IMR-90 (cell line): Measurements from ENCODE around the gene FRMD4B. TPM values are rescaled to one million over a fixed set of nuclear protein-coding genes. Genes with fewer than 3 reads are reported as not detected.

ENCODE experiments used
- ATAC-seq: fragments of 200-7000 bp; cut with Tn5 transposase; 2 replicates; pipeline ENCODE4 v1.9.1; 2020; ENCODE audit warnings: low read depth, mild to moderate bottlenecking, moderate library complexity
- BruUV-seq: library from RNA; stranded (reverse); fragments of 400-500 nt; replicated peaks from 2 replicates; lab custom pipeline; 2021; lab: Mats Ljungman, UMichigan
- CTCF ChIA-PET: fragments of 300-600 bp; formaldehyde crosslinking; extraction: SDS; loops from one replicate; lab custom pipeline; 2021; ENCODE audit warnings: antibody characterized with exemption; lab: Yijun Ruan, JAX
- POLR2A ChIA-PET: fragments of 300-600 bp; sonication (Branson Sonifier 250); formaldehyde crosslinking; loops from one replicate; lab custom pipeline; 2022; ENCODE audit warnings: antibody characterized with exemption; ENCODE audit not compliant: unreplicated experiment; lab: Charles Lee
- DNase-seq: peaks from one replicate; pipeline ENCODE4 v3.0.0; 2013
- H2AFZ ChIP-seq: replicated peaks from 2 replicates; pipeline ENCODE3; 2013; ENCODE audit warnings: low read length, mild to moderate bottlenecking; ENCODE audit not compliant: poor library complexity
- H2AK5ac ChIP-seq: 2 replicates; pipeline ENCODE4 v1.6.1; 2013; ENCODE audit warnings: low read depth, low read length, inconsistent platforms
- H2AK9ac ChIP-seq: replicated peaks from 2 replicates; pipeline ENCODE3; 2013; ENCODE audit warnings: mild to moderate bottlenecking, low read depth, low read length, moderate library complexity; ENCODE audit not compliant: poor library complexity
- H2BK120ac ChIP-seq: 2 replicates; pipeline ENCODE4 v1.6.1; 2013; ENCODE audit warnings: low read depth, low read length, inconsistent platforms
- H2BK15ac ChIP-seq: 3 replicates; pipeline ENCODE4 v1.6.1; 2013; ENCODE audit warnings: low read depth, low read length, inconsistent platforms
- H2BK20ac ChIP-seq: 2 replicates; pipeline ENCODE4 v1.6.1; 2013; ENCODE audit warnings: low read depth, mild to moderate bottlenecking, inconsistent platforms, low read length, moderate library complexity
- H2BK5ac ChIP-seq: 2 replicates; pipeline ENCODE4 v1.6.1; 2013; ENCODE audit warnings: mild to moderate bottlenecking, low read depth, low read length, inconsistent platforms; ENCODE audit not compliant: poor library complexity, severe bottlenecking
- H3K14ac ChIP-seq: replicated peaks from 2 replicates; pipeline ENCODE4 v1.6.1; 2013; ENCODE audit warnings: low read depth, low read length, inconsistent platforms
- H3K18ac ChIP-seq: 2 replicates; pipeline ENCODE4 v1.6.1; 2013; ENCODE audit warnings: low read depth, low read length, control low read depth
- H3K23ac ChIP-seq: 2 replicates; pipeline ENCODE4 v1.6.1; 2013; ENCODE audit warnings: low read depth, low read length, inconsistent platforms
- H3K27ac ChIP-seq: 2 replicates; pipeline ENCODE4 v1.5.1; 2013; ENCODE audit warnings: mild to moderate bottlenecking, control low read depth, low read length; ENCODE audit not compliant: insufficient read depth
- H3K27me3 ChIP-seq: 2 replicates; pipeline ENCODE4 v1.6.1; 2013; ENCODE audit warnings: low read length; ENCODE audit not compliant: control insufficient read depth, insufficient read depth
- H3K36me3 ChIP-seq: 2 replicates; pipeline ENCODE4 v1.6.1; 2013; ENCODE audit warnings: low read length, mixed read lengths; ENCODE audit not compliant: control insufficient read depth, insufficient read depth
- H3K4ac ChIP-seq: 2 replicates; pipeline ENCODE4 v1.6.1; 2013; ENCODE audit warnings: low read depth, low read length, inconsistent platforms
- H3K4me1 ChIP-seq: 2 replicates; pipeline ENCODE4 v1.6.1; 2013; ENCODE audit warnings: low read length, mixed read lengths; ENCODE audit not compliant: control insufficient read depth, insufficient read depth
- H3K4me2 ChIP-seq: 2 replicates; pipeline ENCODE4 v1.6.1; 2013; ENCODE audit warnings: low read depth, mild to moderate bottlenecking, control low read depth, low read length, moderate library complexity
- H3K4me3 ChIP-seq: 2 replicates; pipeline ENCODE4 v1.5.1; 2013; ENCODE audit warnings: low read depth, mild to moderate bottlenecking, control low read depth, low read length, moderate library complexity; ENCODE audit not compliant: insufficient read depth
- H3K56ac ChIP-seq: 2 replicates; pipeline ENCODE4 v1.6.1; 2013; ENCODE audit warnings: low read length, inconsistent platforms; ENCODE audit not compliant: insufficient read depth; ENCODE audit errors: extremely low read depth
- H3K79me1 ChIP-seq, 2 experiments: 2 replicates each; pipeline ENCODE4 v1.6.1; 2013; ENCODE audit warnings: low read length in 2 of 2, inconsistent platforms in 1 of 2, low read depth in 1 of 2
- H3K9ac ChIP-seq: 2 replicates; pipeline ENCODE4 v1.6.1; 2013; ENCODE audit warnings: low read depth, low read length, control low read depth
- H3K9me1 ChIP-seq: 2 replicates; pipeline ENCODE4 v1.6.1; 2013; ENCODE audit warnings: low read length, inconsistent platforms; ENCODE audit not compliant: insufficient read depth
- H3K9me3 ChIP-seq: 2 replicates; pipeline ENCODE4 v1.6.1; 2013; ENCODE audit warnings: low read length; ENCODE audit not compliant: control insufficient read depth, insufficient read depth
- H4K20me1 ChIP-seq: 2 replicates; pipeline ENCODE4 v1.6.1; 2013; ENCODE audit warnings: low read length, inconsistent platforms; ENCODE audit not compliant: insufficient read depth
- H4K5ac ChIP-seq: 2 replicates; pipeline ENCODE4 v1.6.1; 2013; ENCODE audit warnings: mild to moderate bottlenecking, low read depth, low read length, control low read depth
- H4K8ac ChIP-seq, 2 experiments: 2 replicates each; pipeline ENCODE4 v1.6.1; 2013; ENCODE audit warnings: low read depth in 2 of 2, low read length in 2 of 2, control low read depth in 1 of 2, inconsistent platforms in 1 of 2
- H4K91ac ChIP-seq: 2 replicates; pipeline ENCODE4 v1.6.1; 2013; ENCODE audit warnings: low read depth, low read length, inconsistent platforms; ENCODE audit not compliant: insufficient read depth
- CEBPB ChIP-seq: IDR thresholded peaks from 2 replicates; pipeline ENCODE4 v1.6.1; 2012; ENCODE audit warnings: low read depth, low read length, improper control_type of control experiment
- FOS ChIP-seq: fragments of 150-350 bp; IDR thresholded peaks from 2 replicates; pipeline ENCODE4 v1.6.1; 2016; ENCODE audit warnings: low read depth, low read length
- MAFK ChIP-seq: IDR thresholded peaks from 2 replicates; pipeline ENCODE4 v1.6.1; 2012; ENCODE audit warnings: low read depth, low read length, improper control_type of control experiment
- MXI1 ChIP-seq: IDR thresholded peaks from 2 replicates; pipeline ENCODE4 v1.6.1; 2012; ENCODE audit warnings: low read depth, mild to moderate bottlenecking, low read length, moderate library complexity, borderline replicate concordance
- NFE2L2 ChIP-seq: fragments of 150-350 bp; IDR thresholded peaks from 2 replicates; pipeline ENCODE4 v1.6.1; 2016; ENCODE audit warnings: low read depth, mild to moderate bottlenecking, low read length
- POLR2A ChIP-seq: IDR thresholded peaks from 2 replicates; pipeline ENCODE4 v1.6.1; 2012; ENCODE audit warnings: mild to moderate bottlenecking, low read depth, low read length
- RAD21 ChIP-seq: IDR thresholded peaks from 2 replicates; pipeline ENCODE4 v1.6.1; 2012; ENCODE audit warnings: low read length, improper control_type of control experiment
- RCOR1 ChIP-seq: IDR thresholded peaks from 2 replicates; pipeline ENCODE4 v1.6.1; 2012; ENCODE audit warnings: mild to moderate bottlenecking, low read length, improper control_type of control experiment; ENCODE audit not compliant: insufficient replicate concordance
- RFX5 ChIP-seq: IDR thresholded peaks from 2 replicates; pipeline ENCODE4 v1.8.0; 2012; ENCODE audit warnings: low read depth, mild to moderate bottlenecking, low read length, moderate library complexity
- SMC3 ChIP-seq: fragments of 150-350 bp; IDR thresholded peaks from 2 replicates; pipeline ENCODE4 v1.6.1; 2016; ENCODE audit warnings: low read depth, mild to moderate bottlenecking, antibody characterized with exemption, low read length, moderate library complexity
- WGBS, 2 experiments: methylation state at CpG; one replicate each; pipeline versions ENCODE4 v1.1.5 to v1.1.7; 2013; ENCODE audit warnings: missing lambda C conversion rate in 2 of 2; ENCODE audit not compliant: insufficient read length in 1 of 2; ENCODE audit errors: extremely low coverage in 2 of 2; 5-methylcytosine and 5-hydroxymethylcytosine counted together
- dilution Hi-C: fragments of 300-500 bp; cut with HindIII; formaldehyde crosslinking; loops from one replicate; pipeline ENCODE4 v1.14.3; 2018; ENCODE audit warnings: low sequenced_read_pairs; ENCODE audit not compliant: unreplicated experiment
- in situ Hi-C: fragments of 300-500 bp; cut with MboI; formaldehyde crosslinking; loops from 3 replicates; pipeline ENCODE4 v1.14.3; 2019; ENCODE audit warnings: low sequenced_read_pairs, inconsistent platforms, mixed read lengths
- intact Hi-C: fragments of 100-400 bp; cut with micrococcal nuclease; formaldehyde crosslinking; loops from 2 replicates; pipeline ENCODE4 v1.10.0; 2022
- polyA plus RNA-seq, 3 experiments: library from polyadenylated mRNA; depleted of rRNA; stranded (reverse); fragments of >200 nt; gene quantifications; 2 replicates each; pipeline ENCODE4 v1.2.3, GENCODE V29; 2012; ENCODE audit warnings: low replicate concordance in 1 of 3
- total RNA-seq: library from RNA; depleted of rRNA; stranded (reverse); fragments of >200 nt; gene quantifications from 2 replicates; pipeline ENCODE4 v1.2.3, GENCODE V29; 2012
- TF ChIP-seq, protein P1 (sequence below): conservative IDR thresholded peaks from 2 replicates; pipeline ENCODE4 v1.5.1; 2012; ENCODE audit warnings: mild to moderate bottlenecking, low read depth, low read length, improper control_type of control experiment
- TF ChIP-seq, protein P2 (sequence below): fragments of 150-350 bp; IDR thresholded peaks from 2 replicates; pipeline ENCODE4 v1.6.1; 2017; ENCODE audit warnings: mild to moderate bottlenecking, antibody characterized with exemption, low read length, low read depth
- TF ChIP-seq, protein P3 (sequence below): fragments of 150-350 bp; IDR thresholded peaks from 2 replicates; pipeline ENCODE4 v1.6.1; 2016; ENCODE audit warnings: low read depth, mild to moderate bottlenecking, low read length, moderate library complexity, borderline replicate concordance

The FRMD4B gene
- total and polyA plus RNA-seq, 2 of the 4 experiments (the other 2 are of a cell fraction), result 0.14 to 0.36 TPM

- Histone ChIP-seq H4K20me1 (no peaks in the 10 kb centered on the region), H3K9me3 (no peaks in the 10 kb centered on the region), H4K5ac (no peak overlapping the region), H2AFZ (no peak overlapping the region), H3K14ac (no peak overlapping the region), H3K4me3 (no peak overlapping the region), H3K36me3 (no peaks in the 10 kb centered on the region), H4K91ac (no peak overlapping the region), H3K27ac (no peak overlapping the region), H3K18ac (no peak overlapping the region), H2BK15ac (no peak overlapping the region), H2AK5ac (no peak overlapping the region), H3K23ac (no peak overlapping the region), H3K4ac (no peak overlapping the region), H2BK120ac (no peak overlapping the region), H3K56ac (no peak overlapping the region), H2BK5ac (no peak overlapping the region), H3K4me1 (no peaks in the 10 kb centered on the region), H3K9ac (no peak overlapping the region), H2AK9ac (no peak overlapping the region), H4K8ac (no peak overlapping the region), H3K4me2 (no peak overlapping the region), H2BK20ac (no peak overlapping the region), H3K27me3 (peaks cover 9% of the 10 kb centered on the region), H3K79me1 (no peaks in the 10 kb centered on the region), H3K9me1 (no peaks in the 10 kb centered on the region)
- 62% methylated on average over 5 of the region's 9 CpGs; no CpG with 5 or more reads in 1 of the 2 experiments for WGBS, 2 experiments
- in situ Hi-C loops (no loop called here), dilution Hi-C loops (no loop called here), intact Hi-C loops (no loop called here)
- DNase-seq (no peak), ATAC-seq (no peak)
- ChIA-PET POLR2A (interaction anchor here (0.6 kb wide), 1 partner anchor 23 kb away, joined by 4 read pairs; no protein-coding TSS in a partner anchor), CTCF (no interaction called here)
- no TSS peak for BruUV-seq
- TF ChIP-seq POLR2A (no peak), FOS (no peak), RCOR1 (no peak), MAFK (no peak), MXI1 (no peak), RFX5 (no peak), RAD21 (no peak), SMC3 (no peak), NFE2L2 (no peak), CEBPB (no peak)
- TF ChIP-seq, protein P1, sequence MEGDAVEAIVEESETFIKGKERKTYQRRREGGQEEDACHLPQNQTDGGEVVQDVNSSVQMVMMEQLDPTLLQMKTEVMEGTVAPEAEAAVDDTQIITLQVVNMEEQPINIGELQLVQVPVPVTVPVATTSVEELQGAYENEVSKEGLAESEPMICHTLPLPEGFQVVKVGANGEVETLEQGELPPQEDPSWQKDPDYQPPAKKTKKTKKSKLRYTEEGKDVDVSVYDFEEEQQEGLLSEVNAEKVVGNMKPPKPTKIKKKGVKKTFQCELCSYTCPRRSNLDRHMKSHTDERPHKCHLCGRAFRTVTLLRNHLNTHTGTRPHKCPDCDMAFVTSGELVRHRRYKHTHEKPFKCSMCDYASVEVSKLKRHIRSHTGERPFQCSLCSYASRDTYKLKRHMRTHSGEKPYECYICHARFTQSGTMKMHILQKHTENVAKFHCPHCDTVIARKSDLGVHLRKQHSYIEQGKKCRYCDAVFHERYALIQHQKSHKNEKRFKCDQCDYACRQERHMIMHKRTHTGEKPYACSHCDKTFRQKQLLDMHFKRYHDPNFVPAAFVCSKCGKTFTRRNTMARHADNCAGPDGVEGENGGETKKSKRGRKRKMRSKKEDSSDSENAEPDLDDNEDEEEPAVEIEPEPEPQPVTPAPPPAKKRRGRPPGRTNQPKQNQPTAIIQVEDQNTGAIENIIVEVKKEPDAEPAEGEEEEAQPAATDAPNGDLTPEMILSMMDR, result no peak
- TF ChIP-seq, protein P2, sequence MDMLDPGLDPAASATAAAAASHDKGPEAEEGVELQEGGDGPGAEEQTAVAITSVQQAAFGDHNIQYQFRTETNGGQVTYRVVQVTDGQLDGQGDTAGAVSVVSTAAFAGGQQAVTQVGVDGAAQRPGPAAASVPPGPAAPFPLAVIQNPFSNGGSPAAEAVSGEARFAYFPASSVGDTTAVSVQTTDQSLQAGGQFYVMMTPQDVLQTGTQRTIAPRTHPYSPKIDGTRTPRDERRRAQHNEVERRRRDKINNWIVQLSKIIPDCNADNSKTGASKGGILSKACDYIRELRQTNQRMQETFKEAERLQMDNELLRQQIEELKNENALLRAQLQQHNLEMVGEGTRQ, result no peak
- TF ChIP-seq, protein P3, sequence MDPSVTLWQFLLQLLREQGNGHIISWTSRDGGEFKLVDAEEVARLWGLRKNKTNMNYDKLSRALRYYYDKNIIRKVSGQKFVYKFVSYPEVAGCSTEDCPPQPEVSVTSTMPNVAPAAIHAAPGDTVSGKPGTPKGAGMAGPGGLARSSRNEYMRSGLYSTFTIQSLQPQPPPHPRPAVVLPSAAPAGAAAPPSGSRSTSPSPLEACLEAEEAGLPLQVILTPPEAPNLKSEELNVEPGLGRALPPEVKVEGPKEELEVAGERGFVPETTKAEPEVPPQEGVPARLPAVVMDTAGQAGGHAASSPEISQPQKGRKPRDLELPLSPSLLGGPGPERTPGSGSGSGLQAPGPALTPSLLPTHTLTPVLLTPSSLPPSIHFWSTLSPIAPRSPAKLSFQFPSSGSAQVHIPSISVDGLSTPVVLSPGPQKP, result no peak
Observed at GRCh38 chr3:69259125-69259524, 126.8 kb downstream of the FRMD4B start.
